GM19324 (cell line): ENCODE measurements around the gene PCDH15.
"Not testable (repeated sequence)": the region's sequence is repeated elsewhere in the genome, so short reads cannot be mapped to it uniquely, and the experiment has no call there.

ENCODE experiments used
- ATAC-seq: cut with Tn5 transposase; IDR thresholded peaks from one replicate; pipeline ENCODE4 v1.9.1; 2021; ENCODE audit warnings: mild to moderate bottlenecking, moderate library complexity; ENCODE audit not compliant: unreplicated experiment, low FRiP score

The PCDH15 gene

DNA sequence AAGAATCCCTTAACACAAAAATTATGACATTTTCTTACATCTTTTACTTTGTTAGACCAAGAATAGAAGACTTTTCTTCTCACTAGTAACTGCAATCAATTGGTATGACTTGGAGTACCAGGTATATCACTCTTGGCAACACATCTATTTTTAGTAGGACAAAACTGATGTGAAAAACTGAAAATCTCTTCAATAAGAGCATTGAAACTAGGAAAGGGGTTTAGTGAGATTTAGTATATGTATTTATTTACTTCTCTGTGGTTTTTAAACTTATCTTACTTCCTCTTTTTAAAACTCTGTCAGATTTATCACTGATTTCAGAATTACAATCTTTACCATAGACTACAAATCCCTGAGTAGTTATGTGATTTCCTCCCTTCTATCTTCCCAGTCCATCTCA lies 366.2 kb downstream of the PCDH15 start:
- ATAC-seq, result no peak

DNA sequence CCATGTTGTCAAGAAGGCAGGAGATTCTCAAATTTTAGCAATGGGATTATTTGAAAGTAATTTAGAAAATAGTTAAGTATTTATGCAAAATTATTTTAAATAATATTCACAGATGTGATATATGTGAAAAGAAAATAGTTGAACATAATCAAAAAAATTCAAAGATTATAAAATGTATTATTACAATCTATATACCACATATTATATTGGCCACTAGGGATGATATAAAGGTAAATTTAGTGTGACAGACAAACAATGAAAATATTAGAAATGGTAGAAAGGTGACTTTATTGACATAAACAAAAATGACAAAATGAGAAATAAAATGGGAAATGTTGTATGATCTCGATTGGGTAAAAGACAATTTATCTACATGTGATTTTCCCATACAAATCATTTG lies 385.5 kb downstream of the PCDH15 start:
- no peak for ATAC-seq

- no peak for ATAC-seq
These were observed 398.5 kb downstream of the PCDH15 start for GRCh38 chr10:54402576-54402975.

- no peak for ATAC-seq
These were observed 405.0 kb downstream of the PCDH15 start for GRCh38 chr10:54396031-54396430.

DNA sequence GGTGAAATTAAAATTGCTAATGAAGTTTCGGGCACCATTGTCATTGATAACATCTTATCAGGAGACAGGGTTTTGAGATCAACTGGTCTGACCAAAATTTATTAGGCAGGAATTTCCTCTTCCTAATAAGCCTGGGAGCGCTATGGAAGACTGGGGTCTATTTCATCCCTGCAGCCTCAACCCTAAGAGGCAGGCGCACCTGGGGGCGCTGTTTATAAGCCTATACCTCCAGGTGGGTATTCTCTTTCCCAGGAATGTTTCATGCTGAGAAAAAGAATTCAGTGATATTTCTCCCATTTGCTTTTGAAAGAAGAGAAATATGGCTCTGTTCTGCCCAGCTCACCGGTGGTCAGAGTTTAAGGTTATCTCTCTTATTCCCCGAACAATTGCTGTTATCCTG lies 406.4 kb downstream of the PCDH15 start:
- ATAC-seq, result not testable (repeated sequence)

DNA sequence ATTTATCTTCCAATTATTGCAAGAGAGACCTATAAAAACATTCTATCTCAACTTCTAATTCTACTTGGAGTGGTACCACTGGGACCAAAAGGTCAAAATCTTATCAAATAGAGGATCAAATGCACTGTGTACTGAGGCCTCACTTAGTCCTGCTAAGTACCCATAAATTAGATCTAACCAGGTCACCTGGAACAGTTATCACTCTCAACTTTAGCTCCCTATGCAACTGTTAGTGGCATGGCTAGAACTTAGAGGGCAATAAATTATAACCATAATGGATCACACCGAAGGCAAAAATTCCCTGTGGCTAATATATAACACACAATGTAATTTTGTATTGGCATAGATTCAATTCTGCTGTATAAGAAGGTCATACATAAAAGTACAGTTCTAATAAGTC lies 428.9 kb downstream of the PCDH15 start:
- ATAC-seq, result no peak

- ATAC-seq, result no peak
These were observed 432.0 kb downstream of the PCDH15 start for GRCh38 chr10:54368984-54369383.

- ATAC-seq, result no peak
These were observed 437.6 kb downstream of the PCDH15 start for GRCh38 chr10:54363390-54363789.

- no peak for ATAC-seq
These were observed 459.0 kb downstream of the PCDH15 start for GRCh38 chr10:54342058-54342457.

DNA sequence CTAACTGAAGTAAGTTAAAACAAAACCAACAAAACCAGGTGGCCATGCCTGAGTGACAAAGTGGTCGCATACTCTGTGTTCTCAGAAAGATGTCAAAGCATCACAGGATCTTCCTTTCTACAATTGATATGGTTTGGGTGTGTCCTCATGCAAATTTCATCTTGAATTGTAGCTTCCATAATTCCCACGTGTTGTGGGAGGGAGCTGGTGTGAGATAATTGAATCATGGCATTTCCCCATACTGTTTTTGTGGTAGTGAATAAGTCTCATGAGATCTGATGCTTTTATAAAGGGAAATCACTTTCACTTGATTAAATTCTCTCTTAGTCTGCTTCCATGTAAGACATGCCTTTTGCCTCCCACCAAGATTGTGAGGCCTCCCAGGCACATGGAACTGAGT lies 465.7 kb downstream of the PCDH15 start:
- no peak for ATAC-seq

DNA sequence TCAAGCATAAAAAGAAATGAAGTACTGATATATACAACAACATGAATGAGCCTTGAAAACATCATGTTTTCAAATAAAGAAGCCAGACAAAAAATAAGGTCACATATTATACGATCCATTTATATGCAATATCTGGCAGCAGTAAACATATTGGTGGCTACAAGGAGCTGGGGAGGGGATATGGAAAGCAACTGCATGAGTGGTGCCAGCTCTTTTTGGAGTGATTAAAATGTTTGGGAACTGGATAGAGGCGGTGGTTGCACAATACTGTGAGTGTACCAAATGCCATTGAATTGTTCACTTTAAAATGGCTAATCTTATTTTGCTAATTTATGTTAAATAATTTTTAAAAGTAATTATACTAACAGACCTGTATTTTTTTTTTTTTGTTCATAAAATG lies 481.7 kb downstream of the PCDH15 start:
- ATAC-seq, result no peak

GRCh38 chr10:54318470-54318869 lies 482.6 kb downstream of the PCDH15 start:
- ATAC-seq, result no peak

GRCh38 chr10:54314430-54314829 lies 486.6 kb downstream of the PCDH15 start:
- no peak for ATAC-seq

DNA sequence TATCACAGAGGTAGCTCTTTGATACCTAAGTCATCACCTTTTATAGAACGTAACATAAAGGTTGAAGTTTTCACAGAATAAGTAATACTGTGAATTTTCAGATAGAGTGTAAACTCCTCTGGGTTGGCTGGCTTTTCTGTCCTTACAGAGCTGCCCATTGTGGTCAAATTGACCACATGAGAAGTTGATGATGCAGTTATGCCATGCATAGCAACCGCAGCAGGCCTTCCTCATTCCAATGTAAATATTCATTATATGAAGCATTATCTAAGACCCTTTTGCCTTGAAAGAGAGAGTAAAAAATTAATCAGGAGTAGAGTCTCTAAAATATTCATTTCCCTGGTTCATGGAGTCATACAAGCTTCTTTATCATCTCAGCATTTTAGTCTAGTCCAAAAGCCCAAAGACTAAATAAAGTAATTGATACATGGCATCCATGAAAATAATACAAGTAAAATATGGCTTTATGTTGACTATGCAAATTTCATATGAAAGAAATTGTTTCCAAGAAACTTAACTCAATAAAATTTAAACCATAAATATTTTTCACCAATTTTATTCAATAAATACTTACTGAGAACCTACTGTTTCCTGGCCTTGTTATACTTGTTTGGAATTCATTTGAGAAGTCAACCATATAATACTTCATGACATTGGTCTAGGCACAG lies 516.4 kb downstream of the PCDH15 start:
- no peak for ATAC-seq

GRCh38 chr10:54282012-54282411 lies 519.0 kb downstream of the PCDH15 start:
- no peak for ATAC-seq

- no peak for ATAC-seq
These were observed 534.6 kb downstream of the PCDH15 start for GRCh38 chr10:54266395-54266794.

- no peak for ATAC-seq
These were observed 538.3 kb downstream of the PCDH15 start for GRCh38 chr10:54262726-54263125.

- no peak for ATAC-seq
These were observed 541.9 kb downstream of the PCDH15 start for GRCh38 chr10:54259104-54259503.

DNA sequence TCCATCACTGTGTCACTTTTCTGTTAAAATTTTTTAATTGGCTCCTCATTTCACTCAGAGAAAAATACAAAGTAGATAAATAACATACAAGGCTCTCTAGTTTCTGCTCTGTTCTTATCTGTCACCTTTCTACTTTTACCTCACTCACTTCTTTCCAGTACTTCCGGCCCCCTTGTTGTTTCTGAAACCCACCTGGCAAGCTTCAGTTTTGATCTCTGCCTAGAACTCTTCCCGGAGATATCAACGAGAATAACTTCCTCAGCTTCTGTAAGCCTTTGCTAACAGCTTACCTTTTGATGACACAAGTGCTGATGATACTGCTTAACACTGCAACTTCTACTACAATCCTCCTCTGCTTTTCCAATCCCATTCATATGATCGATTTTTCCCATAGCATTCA lies 566.2 kb downstream of the PCDH15 start:
- no peak for ATAC-seq

GRCh38 chr10:54203401-54203800 lies 597.6 kb downstream of the PCDH15 start:
- no peak for ATAC-seq

- no peak for ATAC-seq
These were observed 603.0 kb downstream of the PCDH15 start for GRCh38 chr10:54198051-54198450.

GRCh38 chr10:54194806-54195205 lies 606.2 kb downstream of the PCDH15 start:
- ATAC-seq, result no peak

DNA sequence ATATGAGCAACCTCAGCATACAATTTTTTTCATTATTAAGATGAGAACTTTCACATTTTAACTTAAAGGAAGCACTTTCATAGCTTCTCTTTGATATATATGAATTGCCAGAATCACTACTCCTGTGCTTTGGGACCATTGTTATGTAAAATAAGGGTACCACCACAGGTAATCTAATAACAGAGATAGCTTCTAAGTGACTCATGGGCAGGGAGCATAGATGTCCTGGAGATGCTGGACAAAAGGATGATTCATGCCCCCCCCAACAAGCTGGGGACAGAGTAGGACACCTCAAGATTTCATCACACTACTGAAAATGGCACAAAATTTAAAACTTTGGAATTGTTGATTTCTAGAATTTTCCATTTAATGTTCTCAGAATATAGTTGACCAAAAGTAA lies 641.1 kb downstream of the PCDH15 start:
- no peak for ATAC-seq
